WI38 (cell line): ENCODE data around the gene ANG.

Source experiments
- H3K4me3 ChIP-seq: 2 replicates; pipeline ENCODE4 v1.5.1; 2011; ENCODE audit warnings: low read depth, mild to moderate bottlenecking, control low read depth, low read length
- CTCF ChIP-seq: IDR thresholded peaks from 2 replicates; pipeline ENCODE4 v1.5.1; 2012; ENCODE audit warnings: low read depth, mild to moderate bottlenecking, control low read depth, low read length

ANG gene

GRCh38 chr14:20683125-20683890, 5.3 kb upstream of the ANG start:
- H3K4me3 ChIP-seq: peak overlapping the region; percentile 82
- TF ChIP-seq CTCF: no peak

DNA sequence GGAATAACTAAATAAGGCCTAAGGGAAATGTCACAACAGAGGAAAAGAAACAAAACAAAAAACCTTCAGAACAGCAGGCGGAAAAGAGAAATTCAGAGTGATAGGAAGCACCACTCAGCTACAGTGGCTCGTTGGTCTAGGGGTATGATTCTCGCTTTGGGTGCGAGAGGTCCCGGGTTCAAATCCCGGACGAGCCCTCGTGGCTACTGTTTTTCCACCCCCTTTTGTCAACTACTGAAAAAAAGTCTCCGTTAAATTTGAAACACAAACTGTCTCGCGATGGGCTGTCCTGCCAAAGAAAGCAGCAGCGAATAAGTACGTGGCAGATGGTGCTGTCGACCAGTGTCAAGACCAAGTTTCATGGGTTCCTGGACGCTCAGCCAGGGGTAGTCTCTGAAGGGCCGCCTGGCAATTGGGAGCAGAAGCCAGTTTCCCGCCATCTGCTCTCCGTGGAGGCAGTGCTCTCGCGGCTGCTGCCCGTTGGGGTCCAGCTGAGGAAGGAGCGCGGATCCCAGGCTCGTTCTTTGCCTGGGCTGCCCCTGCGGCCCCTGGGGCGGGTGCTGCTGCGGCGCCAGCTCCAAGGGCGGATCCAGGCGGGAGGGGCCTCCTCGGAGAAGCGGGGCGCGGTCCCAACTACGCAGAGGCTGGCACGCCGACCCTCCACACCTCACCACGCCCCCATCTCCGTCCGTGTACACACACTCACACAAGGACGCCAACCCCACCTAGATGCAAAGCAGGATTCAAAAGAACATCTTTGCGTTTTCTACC, 4.5 kb upstream of the ANG start, which contains the start of gene RNASE4:
RNASE4 (plus strand) TSS at position 670 of the 771 bp plus-strand sequence. CDS start 14,812 bp downstream, outside the sequence.
- TF ChIP-seq CTCF: no peak
- H3K4me3 ChIP-seq: peak within 1 kb of the TSS; percentile 82

GRCh38 chr14:20684662-20685456, 3.7 kb upstream of the ANG start:
- TF ChIP-seq CTCF: no peak
- peak overlapping the region; percentile 82 for H3K4me3 ChIP-seq

GRCh38 chr14:20686386-20687143, 2.0 kb upstream of the ANG start:
- TF ChIP-seq CTCF: no peak
- no peak overlapping the region for H3K4me3 ChIP-seq

DNA sequence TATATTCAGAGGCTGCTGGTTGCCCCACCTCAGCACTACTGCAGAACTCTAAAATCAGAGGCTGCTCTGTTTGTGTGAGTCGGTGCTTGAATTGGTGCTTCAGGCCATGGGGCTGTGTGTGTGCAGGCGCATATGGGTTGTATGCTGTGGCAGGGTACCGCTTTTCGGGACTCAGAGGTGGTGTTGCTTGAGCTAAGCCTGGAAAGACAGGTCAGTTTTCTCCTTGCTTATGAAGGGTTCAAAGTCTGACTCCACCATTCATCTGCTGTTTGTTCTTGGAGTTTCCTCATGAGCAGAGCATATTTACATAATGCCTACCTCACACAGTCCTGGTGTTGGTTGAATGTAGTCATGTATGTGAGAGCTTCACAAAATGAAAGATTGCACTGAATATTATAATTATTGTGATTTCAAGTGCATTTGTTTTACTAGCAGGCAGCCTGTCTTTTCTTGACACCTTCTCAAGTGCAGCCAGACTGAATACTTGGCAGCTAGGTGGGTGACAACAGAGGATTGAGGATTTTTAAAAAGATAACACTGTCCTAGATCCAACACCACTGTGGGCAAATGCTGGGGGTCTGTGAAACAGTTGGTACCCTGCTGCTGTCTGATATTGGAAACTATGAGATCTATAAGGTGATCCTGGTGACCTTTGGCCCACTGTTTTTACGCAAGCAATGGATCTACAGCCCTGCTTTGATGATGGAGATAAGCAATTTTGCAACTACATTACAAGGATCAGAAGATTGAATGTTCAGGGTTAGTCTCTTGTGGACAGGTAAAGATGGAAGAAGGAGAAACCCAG, 1.0 kb upstream of the ANG start:
- no peak for TF ChIP-seq CTCF
- H3K4me3 ChIP-seq: no peak overlapping the region
